Caco-2 (cell line): Measurements from ENCODE around the gene MSANTD4. TPM values are rescaled to one million over a fixed set of nuclear protein-coding genes. Genes with fewer than 3 reads are reported as not detected.

Experiments
- BruUV-seq: library from RNA; stranded (reverse); fragments of 400-500 nt; replicated peaks from 2 replicates; lab custom pipeline; 2021; lab: Mats Ljungman, UMichigan
- CTCF ChIA-PET: fragments of 300-600 bp; sonication (Branson Sonifier 250); formaldehyde crosslinking; loops from one replicate; lab custom pipeline; 2022; ENCODE audit warnings: antibody characterized with exemption; lab: Charles Lee
- POLR2A ChIA-PET: fragments of 300-600 bp; sonication (Branson Sonifier 250); formaldehyde crosslinking; loops from one replicate; lab custom pipeline; 2022; ENCODE audit warnings: antibody characterized with exemption; lab: Charles Lee
- DNase-seq, 2 experiments: peaks; one replicate each; pipeline versions ENCODE4 v3.0.0 to v3.0.0-alpha.2; 2020 to 2022
- H3K27me3 ChIP-seq: replicated peaks from 2 replicates; pipeline ENCODE4 v1.6.0; 2011; ENCODE audit warnings: low read length; ENCODE audit not compliant: control insufficient read depth, insufficient read depth
- H3K36me3 ChIP-seq: 2 replicates; pipeline ENCODE4 v1.5.1; 2011; ENCODE audit warnings: low read length; ENCODE audit not compliant: control insufficient read depth, insufficient read depth
- H3K4me1 ChIP-seq: fragments of 250-450 bp; sonication (Bioruptor Pico); 2 replicates; pipeline ENCODE4 v1.5.1; 2020; ENCODE audit warnings: mild to moderate bottlenecking
- H3K4me3 ChIP-seq: 2 replicates; pipeline ENCODE4 v1.5.1; 2011; ENCODE audit warnings: low read depth, mild to moderate bottlenecking, control low read depth, low read length
- H3K9me3 ChIP-seq: fragments of 250-450 bp; sonication (Bioruptor Pico); 2 replicates; pipeline ENCODE4 v1.5.1; 2020; ENCODE audit warnings: mild to moderate bottlenecking, moderate library complexity
- H3K27ac Mint-ChIP-seq: one replicate; pipeline ENCODE4 v1.8.0; 2022; ENCODE audit warnings: mixed read lengths; ENCODE audit not compliant: unreplicated experiment
- H3K27me3 Mint-ChIP-seq: one replicate; pipeline ENCODE4 v1.8.0; 2022; ENCODE audit warnings: mixed read lengths; ENCODE audit not compliant: insufficient read depth, unreplicated experiment
- H3K36me3 Mint-ChIP-seq: one replicate; pipeline ENCODE4 v1.8.0; 2022; ENCODE audit warnings: mild to moderate bottlenecking, mixed read lengths; ENCODE audit not compliant: insufficient read depth, unreplicated experiment
- H3K4me1 Mint-ChIP-seq: one replicate; pipeline ENCODE4 v1.8.0; 2022; ENCODE audit warnings: low read depth, mixed read lengths; ENCODE audit not compliant: unreplicated experiment
- H3K4me3 Mint-ChIP-seq: one replicate; pipeline ENCODE4 v1.8.0; 2022; ENCODE audit warnings: mild to moderate bottlenecking, moderate library complexity, mixed read lengths; ENCODE audit not compliant: unreplicated experiment
- H3K9me3 Mint-ChIP-seq: one replicate; pipeline ENCODE4 v1.8.0; 2022; ENCODE audit warnings: mixed read lengths; ENCODE audit not compliant: unreplicated experiment
- intact Hi-C: fragments of 100-400 bp; cut with micrococcal nuclease; formaldehyde crosslinking; loops from one replicate; pipeline ENCODE4 v1.10.0; 2022; ENCODE audit not compliant: unreplicated experiment
- total RNA-seq: library from RNA; stranded (reverse); gene quantifications from 2 replicates; pipeline ENCODE4 v1.2.3, GENCODE V29; 2022
- TF ChIP-seq, protein P1 (sequence below), 2 experiments: fragments of 200-600 bp in 1 of 2; IDR thresholded peaks; 1 replicate in 1 of 2; 2 replicates in 1 of 2; pipeline versions ENCODE4 v1.5.1 to v1.8.0; 2011 to 2022; ENCODE audit warnings: antibody characterized with exemption in 1 of 2, control low read depth in 1 of 2, inconsistent platforms in 1 of 2, low read depth in 1 of 2, low read length in 1 of 2, mild to moderate bottlenecking in 1 of 2, moderate library complexity in 1 of 2; ENCODE audit not compliant: insufficient read depth in 1 of 2, severe bottlenecking in 1 of 2, unreplicated experiment in 1 of 2

MSANTD4 gene
- total RNA-seq, 1 experiment from 2014 or later = 25.7 TPM

DNA sequence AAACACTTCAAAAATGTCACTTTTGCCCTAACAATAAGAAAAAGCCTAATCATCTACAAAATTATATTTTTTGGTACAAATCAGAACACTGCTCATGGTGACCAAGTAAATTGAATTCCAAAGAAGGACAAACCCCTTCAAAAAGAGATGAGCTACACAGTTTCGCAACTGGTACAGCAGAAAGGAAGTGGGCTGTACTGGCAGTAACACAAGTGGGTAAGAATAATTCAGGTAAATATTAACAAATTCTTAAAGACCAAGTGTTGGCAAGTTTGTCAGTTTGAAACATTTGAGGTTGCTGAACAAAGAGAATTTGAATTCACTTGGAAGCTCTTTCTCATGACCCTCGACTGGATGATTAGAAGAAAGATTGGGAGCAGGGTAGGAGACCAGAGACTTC lies 35.5 kb downstream of the MSANTD4 start:
- H3K27ac Mint-ChIP-seq = no peak overlapping the region
- H3K4me1 ChIP-seq = no peaks in the 10 kb centered on the region
- H3K4me3 Mint-ChIP-seq = no peak overlapping the region
- no peak overlapping the region for H3K4me3 ChIP-seq
- TF ChIP-seq, protein P1, sequence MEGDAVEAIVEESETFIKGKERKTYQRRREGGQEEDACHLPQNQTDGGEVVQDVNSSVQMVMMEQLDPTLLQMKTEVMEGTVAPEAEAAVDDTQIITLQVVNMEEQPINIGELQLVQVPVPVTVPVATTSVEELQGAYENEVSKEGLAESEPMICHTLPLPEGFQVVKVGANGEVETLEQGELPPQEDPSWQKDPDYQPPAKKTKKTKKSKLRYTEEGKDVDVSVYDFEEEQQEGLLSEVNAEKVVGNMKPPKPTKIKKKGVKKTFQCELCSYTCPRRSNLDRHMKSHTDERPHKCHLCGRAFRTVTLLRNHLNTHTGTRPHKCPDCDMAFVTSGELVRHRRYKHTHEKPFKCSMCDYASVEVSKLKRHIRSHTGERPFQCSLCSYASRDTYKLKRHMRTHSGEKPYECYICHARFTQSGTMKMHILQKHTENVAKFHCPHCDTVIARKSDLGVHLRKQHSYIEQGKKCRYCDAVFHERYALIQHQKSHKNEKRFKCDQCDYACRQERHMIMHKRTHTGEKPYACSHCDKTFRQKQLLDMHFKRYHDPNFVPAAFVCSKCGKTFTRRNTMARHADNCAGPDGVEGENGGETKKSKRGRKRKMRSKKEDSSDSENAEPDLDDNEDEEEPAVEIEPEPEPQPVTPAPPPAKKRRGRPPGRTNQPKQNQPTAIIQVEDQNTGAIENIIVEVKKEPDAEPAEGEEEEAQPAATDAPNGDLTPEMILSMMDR (IDR thresholded peaks at IDR 0.05; ENCODE audit: insufficient read depth in 1 of 2, low read depth in 1 of 2, low read length in 1 of 2, severe bottlenecking in 1 of 2, unreplicated experiment in 1 of 2) = no peak
- H3K27me3 ChIP-seq = no peaks in the 10 kb centered on the region
- ChIA-PET POLR2A (no interaction called here), CTCF (no interaction called here)
- no peaks in the 10 kb centered on the region for H3K36me3 Mint-ChIP-seq
- DNase-seq = no peak
- H3K27me3 Mint-ChIP-seq = no peaks in the 10 kb centered on the region
- no peaks in the 10 kb centered on the region for H3K4me1 Mint-ChIP-seq
- no peaks in the 10 kb centered on the region for H3K9me3 ChIP-seq
- BruUV-seq = no TSS peak
- H3K9me3 Mint-ChIP-seq = no peaks in the 10 kb centered on the region
- intact Hi-C loops = no loop called here
- no peaks in the 10 kb centered on the region for H3K36me3 ChIP-seq

DNA sequence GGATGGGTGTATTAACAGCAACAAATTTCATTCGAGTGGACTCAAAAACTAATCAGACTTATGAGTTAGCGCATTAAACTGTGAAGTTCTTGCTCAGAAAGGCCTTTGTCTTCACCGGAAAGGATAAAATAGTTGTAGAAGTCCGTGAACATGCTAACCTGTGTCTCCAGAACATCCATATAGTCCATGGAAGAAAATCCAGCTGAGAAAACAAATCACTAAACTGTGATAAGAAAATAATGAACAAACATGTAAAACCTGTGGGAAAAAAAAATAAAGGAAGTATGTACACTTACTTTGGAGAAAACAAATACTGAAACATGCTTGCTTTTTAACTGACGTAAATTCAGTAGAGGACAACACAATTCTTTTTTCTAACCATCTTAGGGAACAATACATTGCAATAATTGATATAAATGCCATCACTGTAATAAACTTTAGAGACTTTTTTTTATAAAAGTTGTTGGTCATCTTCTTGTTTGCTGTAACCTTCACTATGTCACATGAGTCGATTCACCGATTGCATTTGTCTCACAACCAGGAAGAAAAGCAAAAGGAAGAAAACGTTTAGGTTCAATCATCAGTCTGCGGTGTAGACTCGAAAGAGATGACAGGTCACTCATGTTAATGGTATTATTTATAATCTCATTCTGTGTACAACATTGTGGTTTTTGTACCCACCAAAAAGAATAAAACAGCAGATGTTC lies 41.9 kb downstream of the MSANTD4 start:
- Histone ChIP-seq H3K9me3 (no peaks in the 10 kb centered on the region), H3K36me3 (no peaks in the 10 kb centered on the region), H3K4me3 (no peak overlapping the region), H3K27me3 (no peaks in the 10 kb centered on the region), H3K4me1 (no peaks in the 10 kb centered on the region)
- ChIA-PET POLR2A (no interaction called here), CTCF (no interaction called here)
- H3K36me3 Mint-ChIP-seq = no peaks in the 10 kb centered on the region
- no TSS peak for BruUV-seq
- intact Hi-C loops = no loop called here
- no peaks in the 10 kb centered on the region for H3K9me3 Mint-ChIP-seq
- H3K4me1 Mint-ChIP-seq = no peaks in the 10 kb centered on the region
- TF ChIP-seq, protein P1 (IDR thresholded peaks at IDR 0.05; ENCODE audit: insufficient read depth in 1 of 2, low read depth in 1 of 2, low read length in 1 of 2, severe bottlenecking in 1 of 2, unreplicated experiment in 1 of 2) = no peak
- DNase-seq = no peak
- no peak overlapping the region for H3K4me3 Mint-ChIP-seq
- H3K27ac Mint-ChIP-seq = no peak overlapping the region
- H3K27me3 Mint-ChIP-seq = no peaks in the 10 kb centered on the region

DNA sequence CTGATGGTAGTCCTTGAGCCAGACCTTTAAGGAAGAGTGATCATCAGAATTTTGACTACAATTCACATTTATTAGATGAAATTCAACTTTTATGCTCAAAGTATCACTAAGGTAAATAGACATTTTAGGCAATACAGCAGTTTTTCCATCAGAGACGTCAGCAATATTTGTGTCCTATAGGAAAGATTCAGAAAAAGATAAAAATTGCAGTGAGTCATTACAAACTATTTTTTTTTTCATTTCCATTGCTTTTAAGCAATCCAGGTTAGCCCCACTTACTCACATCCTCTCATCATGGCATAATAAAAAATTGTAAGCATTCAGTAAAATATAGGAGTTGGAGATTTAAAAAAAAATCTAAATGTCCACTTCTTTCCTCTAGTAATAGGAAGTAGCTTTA lies 46.9 kb downstream of the MSANTD4 start:
- DNase-seq = no peak
- TF ChIP-seq, protein P1 (IDR thresholded peaks at IDR 0.05; ENCODE audit: insufficient read depth in 1 of 2, low read depth in 1 of 2, low read length in 1 of 2, severe bottlenecking in 1 of 2, unreplicated experiment in 1 of 2) = no peak
- no peaks in the 10 kb centered on the region for H3K27me3 ChIP-seq
- Mint-ChIP-seq H3K27me3 (peaks cover 3% of the 10 kb centered on the region), H3K36me3 (no peaks in the 10 kb centered on the region), H3K9me3 (no peaks in the 10 kb centered on the region), H3K4me3 (no peak overlapping the region), H3K4me1 (no peaks in the 10 kb centered on the region), H3K27ac (no peak overlapping the region)
- H3K9me3 ChIP-seq = no peaks in the 10 kb centered on the region
- intact Hi-C loops = no loop called here
- ChIA-PET POLR2A (no interaction called here), CTCF (no interaction called here)
- H3K36me3 ChIP-seq = no peaks in the 10 kb centered on the region
- BruUV-seq = no TSS peak
- H3K4me1 ChIP-seq = no peaks in the 10 kb centered on the region
- no peak overlapping the region for H3K4me3 ChIP-seq
